CD4-positive, alpha-beta T cell treated with Interleukin-6 at 100 ng/mL for 8 hours (primary cell): ENCODE results near the gene RBM18.

Experiments
- DNase-seq: peaks from one replicate; pipeline ENCODE4 v3.0.0-alpha.2; 2020; ENCODE audit warnings: mixed read lengths, low spot score

Gene RBM18

GRCh38 chr9:122258886-122259415 lies 5.7 kb downstream of the RBM18 start:
- DNase-seq: no peak

GRCh38 chr9:122256206-122256605 lies 8.4 kb downstream of the RBM18 start:
- no peak for DNase-seq

GRCh38 chr9:122254761-122255160 lies 9.9 kb downstream of the RBM18 start:
- DNase-seq: no peak

DNA sequence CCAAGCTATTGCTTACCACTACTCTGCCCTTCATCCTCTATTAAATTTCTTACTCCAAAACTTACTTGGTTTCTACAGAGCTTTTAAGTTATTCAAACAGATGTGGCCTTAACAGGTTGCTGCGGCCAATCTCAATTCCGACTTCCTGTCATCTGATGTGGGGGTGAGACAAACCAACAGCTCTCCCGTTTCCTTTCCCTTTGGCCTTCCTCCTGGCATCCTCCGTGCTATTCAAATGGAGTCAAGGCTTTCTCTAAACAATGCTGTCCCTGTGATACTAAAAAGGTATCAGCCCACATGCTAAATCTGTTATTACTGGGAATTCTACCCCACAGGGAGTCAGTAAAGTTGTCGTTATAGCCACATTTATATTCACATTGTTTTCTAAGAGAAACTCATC lies 11.8 kb downstream of the RBM18 start:
- no peak for DNase-seq

DNA sequence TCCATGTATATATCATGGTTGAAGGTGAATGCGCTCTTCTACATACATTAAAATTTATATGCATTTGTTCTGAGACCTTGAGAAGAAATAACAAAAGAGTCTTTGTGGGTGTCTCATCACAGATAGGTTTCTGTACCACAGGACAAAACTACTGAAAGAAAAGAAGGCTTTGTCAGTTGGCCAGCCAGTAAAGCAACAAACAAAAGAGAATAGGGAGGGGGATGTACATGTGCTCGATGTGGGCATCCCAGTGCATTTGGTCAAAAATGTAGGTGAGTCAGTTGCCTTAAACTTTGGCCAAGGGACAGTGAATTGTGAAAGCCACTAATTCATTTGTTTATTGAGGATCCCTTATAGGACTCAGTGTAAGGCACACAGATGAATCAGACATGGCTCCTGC lies 13.3 kb downstream of the RBM18 start:
- no peak for DNase-seq

DNA sequence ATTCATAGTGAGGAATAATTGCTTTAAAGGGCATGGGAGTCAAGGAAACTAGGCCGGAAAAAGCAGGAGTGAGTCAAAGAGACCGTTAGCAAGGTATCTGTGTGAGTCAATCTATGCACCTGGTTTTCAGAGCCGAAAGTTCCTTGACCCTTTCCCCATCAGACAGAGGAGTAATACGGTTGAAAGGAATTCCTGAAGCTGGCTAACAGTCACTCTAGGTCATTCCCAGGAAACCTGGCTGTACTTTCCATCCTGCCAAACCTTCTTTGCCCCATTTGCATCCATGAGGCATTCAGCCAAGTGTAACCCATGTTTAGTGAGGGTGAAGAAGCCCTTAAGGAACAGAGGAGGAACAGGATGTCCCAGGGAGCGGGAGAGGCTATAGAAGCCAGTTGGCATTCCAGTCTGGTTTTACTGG lies 16.2 kb downstream of the RBM18 start:
- DNase-seq: no peak

DNA sequence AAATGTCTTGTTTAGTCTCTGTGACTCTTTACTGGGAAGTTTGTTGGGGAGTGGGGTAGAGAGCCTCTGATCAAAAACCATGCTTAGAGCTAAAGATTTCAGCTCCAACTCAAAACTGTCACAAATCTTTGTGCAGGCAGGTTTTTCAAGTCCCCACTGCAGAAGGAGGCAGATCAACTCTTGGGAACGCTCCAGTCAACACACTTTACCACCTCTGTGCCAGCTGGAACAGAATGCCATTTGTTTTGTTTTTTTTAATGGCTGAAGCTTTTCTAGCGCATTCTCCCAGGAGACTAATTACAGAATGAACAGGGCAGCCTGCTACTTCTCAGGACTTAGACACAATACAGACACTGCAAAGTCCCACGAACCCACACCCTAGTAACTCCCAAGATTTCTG lies 18.0 kb downstream of the RBM18 start:
- no peak for DNase-seq

- DNase-seq: no peak
These were observed 20.3 kb downstream of the RBM18 start for GRCh38 chr9:122244349-122244748.

DNA sequence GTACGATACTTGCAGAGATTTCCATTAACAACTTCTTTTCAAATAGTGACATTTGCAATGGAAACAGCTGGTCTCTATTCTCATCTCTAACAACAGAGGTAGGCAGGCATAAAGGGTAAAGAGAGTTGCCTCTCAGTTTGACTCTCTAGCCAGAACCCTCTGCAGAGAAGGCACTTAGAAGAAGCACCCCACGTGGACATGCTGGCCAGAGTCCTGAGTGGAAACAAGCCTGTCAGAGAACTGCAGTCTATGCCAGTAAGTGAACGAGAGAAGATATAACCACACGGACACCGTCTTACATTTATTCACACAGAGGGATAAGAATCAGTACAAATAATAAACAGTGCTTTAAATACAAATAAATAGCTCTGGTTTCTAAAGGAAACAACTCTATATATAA lies 24.9 kb downstream of the RBM18 start:
- no peak for DNase-seq

- DNase-seq: no peak
These were observed 28.0 kb downstream of the RBM18 start for GRCh38 chr9:122236681-122237080.

GRCh38 chr9:122234022-122234748 lies 30.5 kb downstream of the RBM18 start:
- DNase-seq: no peak

- no peak for DNase-seq
These were observed 31.8 kb downstream of the RBM18 start for GRCh38 chr9:122232796-122233306.

- DNase-seq: no peak
These were observed 35.2 kb downstream of the RBM18 start for GRCh38 chr9:122229485-122229837.

DNA sequence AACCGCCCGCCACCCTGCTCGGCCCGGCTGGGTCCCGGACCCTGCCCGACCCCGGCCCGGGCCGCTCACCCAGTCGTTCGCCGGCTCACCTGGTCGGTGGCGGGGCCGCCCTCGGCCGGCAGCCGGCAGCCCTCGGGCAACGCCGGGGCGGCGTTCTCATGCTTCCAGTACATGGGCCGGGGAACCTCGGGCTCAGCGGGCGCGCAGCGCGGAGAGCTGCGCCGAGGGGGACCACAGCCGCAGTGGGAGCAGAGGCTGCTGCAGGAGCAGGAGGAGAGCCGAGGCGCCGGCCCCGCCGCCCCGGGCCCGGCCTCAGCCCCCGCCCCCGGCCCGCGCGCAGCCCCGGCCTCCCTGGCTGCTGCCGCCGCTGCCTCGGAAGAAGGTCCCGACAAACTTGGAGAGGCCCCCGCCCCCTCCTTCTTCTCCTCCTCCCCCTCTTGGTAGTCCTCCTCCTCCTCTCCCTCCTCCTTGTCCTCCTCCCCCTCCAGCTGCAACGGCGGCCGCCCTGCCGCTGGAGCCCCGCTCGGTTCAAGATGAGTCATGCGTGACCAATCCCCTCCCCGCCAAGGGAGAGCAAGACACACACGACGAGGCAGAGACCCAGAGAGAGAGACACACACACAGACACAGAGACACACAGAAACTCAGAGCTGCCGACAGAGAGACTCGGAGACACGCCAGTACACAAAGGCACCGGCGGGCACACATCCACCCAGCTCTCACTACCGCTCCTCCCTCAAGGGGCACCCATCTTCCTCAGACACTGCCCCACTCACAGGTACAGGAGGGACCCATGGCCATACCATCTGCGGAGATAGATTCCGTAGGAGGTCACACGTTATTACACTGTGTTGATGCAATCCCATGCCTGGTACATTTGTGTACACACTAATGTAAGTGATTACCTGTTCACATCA lies 35.8 kb downstream of the RBM18 start, which contains the start of gene LHX6:
Gene LHX6, minus strand, starts transcription at position 390 of the 917 bp plus-strand sequence. Its CDS starts 217 bp downstream, at position 173.
- DNase-seq: no peak

DNA sequence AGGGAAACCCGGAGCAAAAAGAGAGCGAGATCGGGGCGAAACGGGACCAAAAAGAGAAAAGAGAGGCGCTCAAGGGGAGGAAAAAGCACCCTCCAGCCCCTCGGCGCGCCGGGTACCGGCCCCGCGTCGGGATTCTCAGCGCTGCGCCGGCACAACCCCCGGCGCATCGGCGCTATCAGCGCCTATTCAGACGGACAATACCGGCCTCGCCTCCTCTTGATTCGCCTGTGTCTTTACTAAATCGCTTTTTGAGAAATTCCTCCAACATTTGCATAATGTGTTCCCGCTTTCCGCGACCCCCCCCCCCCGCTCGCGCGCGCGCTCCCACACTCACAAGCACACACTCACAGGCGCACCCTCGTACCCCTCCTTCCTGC lies 36.5 kb downstream of the RBM18 start:
- DNase-seq: no peak

DNA sequence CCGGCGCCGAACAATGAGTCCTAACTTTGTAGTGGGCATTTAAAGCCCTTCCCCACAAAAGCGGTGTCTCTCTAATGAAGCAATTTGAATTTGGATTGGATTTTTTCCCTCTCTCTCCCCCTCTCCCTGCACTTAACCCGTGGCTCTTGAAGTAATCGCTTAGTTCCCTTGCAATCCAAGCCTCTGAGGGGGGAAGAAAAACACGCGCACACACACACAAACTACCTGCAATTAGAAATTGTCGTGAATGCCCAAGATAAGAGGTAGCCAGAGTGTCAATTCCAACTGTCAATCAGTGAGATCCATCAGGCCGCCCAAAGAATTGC lies 37.1 kb downstream of the RBM18 start:
- no peak for DNase-seq

DNA sequence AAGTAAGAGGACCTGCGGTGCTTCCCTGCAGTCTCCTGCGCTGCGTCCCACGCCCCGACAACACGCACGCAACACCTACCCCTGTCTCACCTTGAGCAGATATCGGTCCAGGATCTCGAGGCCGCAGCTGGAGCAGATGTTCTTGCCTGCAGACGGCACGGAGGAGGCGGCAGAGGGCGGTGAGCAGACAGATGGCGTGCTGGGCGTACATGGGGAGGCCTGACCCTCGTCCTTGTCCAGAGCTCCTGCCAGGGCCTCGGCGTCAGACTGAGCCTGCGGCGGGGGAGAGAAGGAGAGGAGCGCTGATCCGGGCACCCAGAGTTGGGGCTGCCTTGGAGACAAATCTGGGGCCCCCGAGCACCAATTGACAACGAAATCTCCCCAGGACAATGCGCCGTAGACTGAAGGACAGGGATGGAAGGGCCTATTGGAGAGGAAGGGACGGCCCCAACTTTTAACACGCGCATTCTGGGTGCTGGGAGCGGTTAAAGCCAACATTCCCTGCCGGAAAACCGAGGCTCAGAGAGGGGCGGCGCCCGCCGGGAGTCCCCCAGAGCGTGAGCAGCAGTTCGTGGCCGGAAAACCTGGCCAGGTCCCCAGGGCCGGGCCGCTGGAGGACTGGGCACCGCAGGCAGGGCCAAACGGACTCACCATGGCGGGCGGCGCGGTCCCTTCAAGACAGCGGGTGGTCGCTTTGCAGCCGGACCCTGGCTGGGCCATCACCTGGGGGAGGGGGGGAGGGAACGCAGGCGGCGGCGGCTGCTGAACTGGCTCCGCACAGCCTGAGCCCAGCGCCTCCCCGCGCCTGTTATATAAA lies 37.7 kb downstream of the RBM18 start:
- no peak for DNase-seq

- DNase-seq: no peak
These were observed 38.4 kb downstream of the RBM18 start for GRCh38 chr9:122226142-122226757.

DNA sequence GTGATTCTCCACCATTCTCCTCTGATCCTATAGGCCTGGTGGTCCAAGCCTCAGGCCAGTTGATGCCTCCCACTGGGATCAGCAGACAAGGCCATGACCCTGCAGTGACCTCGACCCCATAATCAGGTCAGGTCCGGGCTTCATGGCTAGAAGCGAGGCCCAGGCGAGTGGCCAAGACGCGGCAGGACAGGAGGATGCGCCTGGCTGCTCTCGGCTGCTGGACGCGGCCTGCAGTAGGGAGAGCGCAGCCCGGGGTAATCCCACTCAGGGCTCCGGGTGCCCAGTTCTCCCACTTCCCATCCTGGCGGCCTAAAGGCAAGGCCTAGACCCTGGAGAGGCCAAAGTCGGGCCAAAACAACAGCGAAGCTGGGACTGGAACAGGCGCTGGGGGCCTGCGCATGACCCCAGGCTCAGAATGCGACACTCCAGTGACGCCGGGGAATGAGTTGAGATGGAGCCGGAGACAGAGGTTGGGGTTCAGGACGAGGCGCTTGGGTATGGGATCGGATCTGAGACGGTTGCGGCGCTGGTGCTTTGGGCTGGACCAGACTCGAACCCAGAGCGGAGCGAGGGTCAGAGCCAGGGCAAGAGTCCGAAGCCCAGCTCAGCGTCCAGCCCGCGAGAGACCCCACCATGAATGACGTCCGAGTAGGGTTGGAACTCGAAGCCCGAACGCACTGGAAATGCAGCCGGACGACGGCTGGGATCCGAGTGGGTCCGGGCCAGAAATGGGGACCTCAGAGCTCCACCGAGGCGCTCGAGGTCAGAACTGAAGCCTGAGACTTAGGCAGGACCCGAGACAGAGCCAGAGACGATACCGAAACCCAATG lies 39.1 kb downstream of the RBM18 start:
- no peak for DNase-seq

DNA sequence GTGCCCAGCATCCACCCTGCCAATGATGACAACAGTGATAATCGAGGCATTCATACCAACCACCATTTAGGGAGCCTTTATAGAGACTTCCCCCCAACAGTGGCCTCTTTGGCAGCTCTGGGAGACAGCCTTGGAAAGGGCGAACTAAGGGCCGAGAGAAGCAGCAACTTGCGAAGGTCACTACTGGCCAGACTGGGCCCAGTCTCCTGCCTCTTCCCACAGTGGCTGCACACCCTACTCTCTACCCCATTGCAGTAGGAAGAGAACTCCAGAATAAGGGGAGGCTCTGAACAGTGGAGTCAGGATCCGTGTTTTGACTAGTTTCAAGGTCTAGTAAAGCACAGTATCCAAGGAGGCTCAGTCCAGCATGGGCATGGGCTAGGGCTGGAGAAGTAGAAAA lies 41.2 kb downstream of the RBM18 start:
- no peak for DNase-seq

DNA sequence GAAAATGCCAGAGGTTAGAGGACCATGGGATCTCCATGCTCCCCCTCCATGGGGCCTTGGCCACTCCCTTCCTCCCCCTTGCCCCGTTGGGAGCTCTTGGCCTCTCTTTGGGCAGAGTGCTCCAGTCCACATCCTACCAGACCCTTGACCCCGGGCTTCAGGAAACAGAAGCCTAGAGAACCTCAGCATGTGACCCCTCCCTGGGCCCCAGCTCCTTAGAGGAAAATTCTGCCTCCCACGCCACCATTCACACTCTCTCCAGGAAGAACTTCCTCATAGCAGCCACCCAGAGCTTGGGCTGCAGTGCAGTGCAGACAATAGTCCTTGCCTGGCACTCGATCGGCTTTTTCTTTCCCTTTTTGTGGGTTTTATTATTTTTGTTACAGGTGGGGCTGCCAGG lies 41.8 kb downstream of the RBM18 start:
- no peak for DNase-seq
